Osteocyte (in vitro differentiated cells): ENCODE results near the gene UGT1A1. TPM values are rescaled to one million over a fixed set of nuclear protein-coding genes. Genes with fewer than 3 reads are reported as not detected.

Experiments used
- DNase-seq: peaks from one replicate; pipeline ENCODE4 v3.0.0; 2021; ENCODE audit warnings: mixed read lengths; ENCODE audit not compliant: unreplicated experiment; ENCODE audit errors: extremely low spot score
- H3K27ac Mint-ChIP-seq: one replicate; pipeline ENCODE4 v1.8.0; 2021; ENCODE audit warnings: mild to moderate bottlenecking, mixed read lengths; ENCODE audit not compliant: unreplicated experiment
- H3K27me3 Mint-ChIP-seq: one replicate; pipeline ENCODE4 v1.8.0; 2021; ENCODE audit warnings: mixed read lengths; ENCODE audit not compliant: unreplicated experiment
- H3K36me3 Mint-ChIP-seq: one replicate; pipeline ENCODE4 v1.8.0; 2021; ENCODE audit warnings: mixed read lengths; ENCODE audit not compliant: unreplicated experiment
- H3K4me1 Mint-ChIP-seq: one replicate; pipeline ENCODE4 v1.8.0; 2021; ENCODE audit warnings: mixed read lengths; ENCODE audit not compliant: unreplicated experiment
- H3K4me3 Mint-ChIP-seq: one replicate; pipeline ENCODE4 v1.8.0; 2021; ENCODE audit warnings: mild to moderate bottlenecking, moderate library complexity, mixed read lengths; ENCODE audit not compliant: unreplicated experiment
- H3K9me3 Mint-ChIP-seq: one replicate; pipeline ENCODE4 v1.8.0; 2021; ENCODE audit warnings: mixed read lengths; ENCODE audit not compliant: unreplicated experiment
- total RNA-seq: library from RNA; stranded (reverse); gene quantifications from 2 replicates; pipeline ENCODE4 v1.2.1, GENCODE V29; 2021
- TF ChIP-seq, protein P1 (sequence below): fragments of 200-600 bp; sonication (generic); IDR thresholded peaks from 2 replicates; pipeline ENCODE4 v1.5.0; 2021; ENCODE audit warnings: antibody characterized with exemption, mild to moderate bottlenecking, moderate library complexity

The UGT1A1 gene
- total RNA-seq, 1 donor from 2014 or later: not detected

DNA sequence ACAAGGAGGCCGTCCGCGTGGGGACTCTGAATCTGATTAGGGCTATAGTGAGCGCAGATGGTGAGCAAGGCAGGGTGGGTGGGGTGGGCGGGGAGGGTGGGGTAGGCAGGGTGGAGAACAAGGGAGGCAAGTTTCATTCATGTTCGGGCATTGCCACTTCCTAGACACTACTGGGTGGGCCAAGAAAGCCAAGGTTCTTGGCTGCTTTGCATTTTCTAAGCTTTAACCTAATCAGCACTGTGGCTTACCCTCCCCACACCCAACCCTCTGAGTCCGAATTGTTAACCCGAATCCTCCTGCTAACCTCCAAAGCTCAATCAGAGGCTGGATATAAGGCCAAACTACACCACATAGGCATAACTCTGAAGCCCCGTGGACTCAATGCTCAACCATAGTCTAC lies 36.2 kb downstream of the UGT1A1 start:
- DNase-seq: no peak
- H3K27ac Mint-ChIP-seq: no peak overlapping the region
- no peak overlapping the region for H3K4me3 Mint-ChIP-seq

DNA sequence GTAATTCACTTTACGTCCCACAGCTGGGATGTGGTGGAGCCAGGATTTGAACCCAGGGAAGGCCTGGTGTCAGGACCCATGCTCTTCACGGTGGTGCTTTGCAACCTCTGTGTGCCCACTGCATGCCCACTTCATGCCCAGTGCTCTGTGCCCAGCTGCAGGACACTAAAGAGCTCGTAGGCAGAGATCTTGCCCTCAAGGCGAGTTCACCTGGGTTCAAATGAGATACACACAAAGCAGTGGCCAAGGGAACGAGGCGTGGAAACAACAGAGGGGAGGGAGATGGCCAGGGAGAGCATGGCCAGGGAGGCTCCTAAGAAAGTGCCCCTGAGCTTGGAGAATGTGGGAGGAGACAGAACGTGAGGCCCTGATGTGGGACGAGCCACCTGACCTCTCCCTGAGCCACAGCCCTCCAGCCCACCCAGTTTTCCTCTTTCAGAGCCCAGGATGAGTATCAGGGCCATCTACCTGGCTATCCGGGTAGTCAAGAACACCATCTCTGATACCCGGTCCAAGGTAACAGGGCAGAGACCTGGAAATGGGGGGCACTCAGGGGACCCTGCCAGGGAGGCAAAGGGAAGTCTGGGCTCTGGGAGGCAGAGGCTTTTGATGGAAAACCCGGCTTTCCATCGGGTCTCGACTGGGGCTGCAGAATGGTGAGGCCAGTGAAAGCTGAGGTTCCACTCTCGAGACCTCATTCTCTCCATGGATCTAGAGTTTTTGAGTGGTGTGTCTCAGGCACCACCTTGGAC lies 38.4 kb downstream of the UGT1A1 start:
- TF ChIP-seq, protein P1, sequence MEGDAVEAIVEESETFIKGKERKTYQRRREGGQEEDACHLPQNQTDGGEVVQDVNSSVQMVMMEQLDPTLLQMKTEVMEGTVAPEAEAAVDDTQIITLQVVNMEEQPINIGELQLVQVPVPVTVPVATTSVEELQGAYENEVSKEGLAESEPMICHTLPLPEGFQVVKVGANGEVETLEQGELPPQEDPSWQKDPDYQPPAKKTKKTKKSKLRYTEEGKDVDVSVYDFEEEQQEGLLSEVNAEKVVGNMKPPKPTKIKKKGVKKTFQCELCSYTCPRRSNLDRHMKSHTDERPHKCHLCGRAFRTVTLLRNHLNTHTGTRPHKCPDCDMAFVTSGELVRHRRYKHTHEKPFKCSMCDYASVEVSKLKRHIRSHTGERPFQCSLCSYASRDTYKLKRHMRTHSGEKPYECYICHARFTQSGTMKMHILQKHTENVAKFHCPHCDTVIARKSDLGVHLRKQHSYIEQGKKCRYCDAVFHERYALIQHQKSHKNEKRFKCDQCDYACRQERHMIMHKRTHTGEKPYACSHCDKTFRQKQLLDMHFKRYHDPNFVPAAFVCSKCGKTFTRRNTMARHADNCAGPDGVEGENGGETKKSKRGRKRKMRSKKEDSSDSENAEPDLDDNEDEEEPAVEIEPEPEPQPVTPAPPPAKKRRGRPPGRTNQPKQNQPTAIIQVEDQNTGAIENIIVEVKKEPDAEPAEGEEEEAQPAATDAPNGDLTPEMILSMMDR: no peak
- no peak overlapping the region for H3K27ac Mint-ChIP-seq
- H3K4me3 Mint-ChIP-seq: no peak overlapping the region
- H3K4me1 Mint-ChIP-seq: no peaks in the 10 kb centered on the region
- DNase-seq: peak; percentile 66
- no peaks in the 10 kb centered on the region for H3K36me3 Mint-ChIP-seq
- peaks cover 12% of the 10 kb centered on the region for H3K27me3 Mint-ChIP-seq
- peaks cover 3% of the 10 kb centered on the region for H3K9me3 Mint-ChIP-seq

More for the DNA sequence above, 36.2 kb downstream of the UGT1A1 start:
- Mint-ChIP-seq H3K27me3 (peaks cover 3% of the 10 kb centered on the region), H3K36me3 (no peaks in the 10 kb centered on the region), H3K4me1 (no peaks in the 10 kb centered on the region), H3K9me3 (peaks cover 3% of the 10 kb centered on the region)
- TF ChIP-seq, protein P1: no peak

DNA sequence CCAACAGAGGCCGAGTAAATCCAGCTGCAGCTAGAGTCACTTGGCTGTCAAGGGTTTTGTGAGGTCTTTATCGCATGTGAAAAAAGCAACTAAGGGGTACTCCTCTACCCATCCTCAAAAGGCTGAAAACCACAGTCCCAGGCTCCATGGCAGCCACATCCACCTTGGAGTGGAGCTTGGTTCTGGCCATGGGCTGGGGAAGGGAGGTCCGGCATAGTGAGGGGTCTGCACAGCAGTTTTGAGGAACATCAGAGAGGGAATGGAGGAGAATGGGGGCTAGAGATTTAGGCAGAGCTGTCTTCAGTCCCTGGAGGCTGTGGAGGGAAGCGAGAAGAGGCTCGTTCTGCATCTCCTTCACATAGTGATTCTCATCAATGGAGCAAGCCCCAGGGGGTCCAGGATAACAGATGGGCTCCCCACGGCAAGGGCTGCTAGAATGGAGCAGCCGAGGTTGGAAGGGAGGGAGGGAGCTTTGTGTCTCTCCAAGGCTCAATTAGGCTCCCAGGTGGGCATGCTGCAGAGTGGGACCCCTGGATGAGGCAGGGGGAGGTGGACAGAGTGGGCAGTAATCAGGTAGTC lies 39.1 kb downstream of the UGT1A1 start:
- Mint-ChIP-seq H3K4me1 (no peaks in the 10 kb centered on the region), H3K4me3 (no peak overlapping the region), H3K36me3 (no peaks in the 10 kb centered on the region), H3K27ac (no peak overlapping the region), H3K27me3 (peaks cover 18% of the 10 kb centered on the region), H3K9me3 (peaks cover 3% of the 10 kb centered on the region)
- TF ChIP-seq, protein P1: no peak
- peak; percentile 71 for DNase-seq

DNA sequence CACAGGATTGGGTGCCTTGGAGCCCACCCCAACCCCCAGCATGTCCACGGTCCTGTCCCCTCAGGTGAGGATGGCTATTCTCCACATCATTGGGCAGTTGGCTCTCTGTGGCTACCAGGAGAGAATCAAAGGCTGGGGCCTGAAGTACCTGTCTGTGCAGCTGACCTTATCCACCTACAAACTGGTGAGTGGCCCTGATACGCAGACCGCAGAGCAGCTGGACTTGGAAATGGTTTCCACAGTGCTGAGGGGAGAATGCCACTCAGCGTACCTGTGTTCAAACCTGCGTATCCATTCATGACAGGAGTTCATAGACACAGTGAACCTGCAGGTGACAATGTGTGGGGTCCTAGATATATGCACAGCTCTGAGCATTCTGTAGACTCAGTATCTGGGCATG lies 39.6 kb downstream of the UGT1A1 start:
- H3K9me3 Mint-ChIP-seq: peaks cover 3% of the 10 kb centered on the region
- no peak for DNase-seq
- H3K4me1 Mint-ChIP-seq: no peaks in the 10 kb centered on the region
- H3K4me3 Mint-ChIP-seq: no peak overlapping the region
- no peak overlapping the region for H3K27ac Mint-ChIP-seq
- H3K36me3 Mint-ChIP-seq: no peaks in the 10 kb centered on the region
- TF ChIP-seq, protein P1: no peak
- peaks cover 22% of the 10 kb centered on the region for H3K27me3 Mint-ChIP-seq

DNA sequence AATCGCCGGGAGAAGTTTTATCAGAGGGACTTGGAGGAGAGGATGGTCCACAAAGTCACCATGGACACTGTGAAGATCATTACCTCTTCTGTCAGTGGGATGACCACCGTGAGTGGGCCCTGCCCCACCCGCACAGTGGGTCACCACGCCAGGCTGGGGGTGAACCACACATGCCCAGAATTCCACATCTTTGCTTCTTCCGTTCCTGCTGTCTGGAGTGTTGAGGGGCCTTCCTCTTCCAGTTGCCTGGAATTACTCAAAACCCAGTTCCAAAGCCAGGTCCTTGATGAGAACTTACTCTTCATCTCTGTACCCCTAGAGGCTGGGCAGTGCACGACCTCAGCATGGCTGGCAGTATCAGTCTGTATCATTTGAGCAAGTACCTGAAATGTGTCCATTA lies 40.1 kb downstream of the UGT1A1 start:
- TF ChIP-seq, protein P1: no peak
- DNase-seq: no peak
- Mint-ChIP-seq H3K4me1 (no peaks in the 10 kb centered on the region), H3K9me3 (peaks cover 3% of the 10 kb centered on the region), H3K27ac (no peak overlapping the region), H3K27me3 (peaks cover 27% of the 10 kb centered on the region), H3K4me3 (no peak overlapping the region), H3K36me3 (no peaks in the 10 kb centered on the region)
